Cortex of kidney (tissue), 1 donor: ENCODE results near the gene TUNAR.

Experiments used
- DNase-seq: peaks from one replicate; lab custom pipeline; 2025; lab: John Stamatoyannopoulos, UW

Gene TUNAR

GRCh38 chr14:95876761-95877538 is at the start of gene TUNAR:
Gene TUNAR (plus strand): TSS chr14:95876832.
- DNase-seq = no peak

- no peak for DNase-seq
Observed at GRCh38 chr14:95828649-95829265, 47.9 kb upstream of the TUNAR start.

GRCh38 chr14:95829321-95829720 is 47.3 kb upstream of the TUNAR start:
- no peak for DNase-seq

- DNase-seq = no peak
Observed at GRCh38 chr14:95830386-95830785, 46.2 kb upstream of the TUNAR start.

GRCh38 chr14:95831041-95831440 is 45.6 kb upstream of the TUNAR start:
- no peak for DNase-seq

GRCh38 chr14:95831468-95831867 is 45.2 kb upstream of the TUNAR start:
- DNase-seq = no peak

GRCh38 chr14:95832012-95832411 is 44.6 kb upstream of the TUNAR start:
- DNase-seq = no peak

GRCh38 chr14:95833429-95833828 is 43.2 kb upstream of the TUNAR start:
- no peak for DNase-seq

GRCh38 chr14:95834496-95834895 is 42.1 kb upstream of the TUNAR start:
- no peak for DNase-seq

GRCh38 chr14:95835121-95835730 is 41.4 kb upstream of the TUNAR start:
- DNase-seq = no peak

- no peak for DNase-seq
Observed at GRCh38 chr14:95838862-95839261, 37.8 kb upstream of the TUNAR start.

GRCh38 chr14:95840094-95840700 is 36.4 kb upstream of the TUNAR start:
- DNase-seq = no peak

- DNase-seq = no peak
Observed at GRCh38 chr14:95841668-95842067, 35.0 kb upstream of the TUNAR start.

GRCh38 chr14:95849761-95850160 is 26.9 kb upstream of the TUNAR start:
- DNase-seq = no peak

GRCh38 chr14:95850429-95850828 is 26.2 kb upstream of the TUNAR start:
- DNase-seq = no peak

- DNase-seq = no peak
Observed at GRCh38 chr14:95855606-95856005, 21.0 kb upstream of the TUNAR start.

GRCh38 chr14:95857275-95857674 is 19.4 kb upstream of the TUNAR start:
- DNase-seq = no peak

- no peak for DNase-seq
Observed at GRCh38 chr14:95858893-95859292, 17.7 kb upstream of the TUNAR start.

GRCh38 chr14:95862243-95862642 is 14.4 kb upstream of the TUNAR start:
- DNase-seq = no peak

GRCh38 chr14:95863295-95863694 is 13.3 kb upstream of the TUNAR start:
- DNase-seq = no peak

GRCh38 chr14:95869776-95870175 is 6.9 kb upstream of the TUNAR start:
- DNase-seq = no peak

- no peak for DNase-seq
Observed at GRCh38 chr14:95870772-95871171, 5.9 kb upstream of the TUNAR start.

- DNase-seq = no peak
Observed at GRCh38 chr14:95871531-95871930, 5.1 kb upstream of the TUNAR start.
